T-helper 2 cell treated with Interferon-gamma antibody and Interleukin-4, amounts not matched to agents 100 ng/mL and 5 ng/mL, for 36 hours (primary cell): ENCODE results near the gene HSPB1. TPM values are rescaled to one million over a fixed set of nuclear protein-coding genes. Genes with fewer than 3 reads are reported as not detected.
"Not testable (repeated sequence)": the region's sequence is repeated elsewhere in the genome, so short reads cannot be mapped to it uniquely, and the experiment has no call there.

Experiments
- intact Hi-C: fragments of 100-400 bp; cut with micrococcal nuclease; formaldehyde crosslinking; loops from one replicate; pipeline ENCODE4 v1.15.1; 2023
- total RNA-seq: library from RNA; stranded (reverse); gene quantifications from 2 replicates; pipeline ENCODE4 v1.2.3, GENCODE V29; 2022

The HSPB1 gene
- total RNA-seq: 57.9 and 59.2 TPM in 2 replicates

DNA sequence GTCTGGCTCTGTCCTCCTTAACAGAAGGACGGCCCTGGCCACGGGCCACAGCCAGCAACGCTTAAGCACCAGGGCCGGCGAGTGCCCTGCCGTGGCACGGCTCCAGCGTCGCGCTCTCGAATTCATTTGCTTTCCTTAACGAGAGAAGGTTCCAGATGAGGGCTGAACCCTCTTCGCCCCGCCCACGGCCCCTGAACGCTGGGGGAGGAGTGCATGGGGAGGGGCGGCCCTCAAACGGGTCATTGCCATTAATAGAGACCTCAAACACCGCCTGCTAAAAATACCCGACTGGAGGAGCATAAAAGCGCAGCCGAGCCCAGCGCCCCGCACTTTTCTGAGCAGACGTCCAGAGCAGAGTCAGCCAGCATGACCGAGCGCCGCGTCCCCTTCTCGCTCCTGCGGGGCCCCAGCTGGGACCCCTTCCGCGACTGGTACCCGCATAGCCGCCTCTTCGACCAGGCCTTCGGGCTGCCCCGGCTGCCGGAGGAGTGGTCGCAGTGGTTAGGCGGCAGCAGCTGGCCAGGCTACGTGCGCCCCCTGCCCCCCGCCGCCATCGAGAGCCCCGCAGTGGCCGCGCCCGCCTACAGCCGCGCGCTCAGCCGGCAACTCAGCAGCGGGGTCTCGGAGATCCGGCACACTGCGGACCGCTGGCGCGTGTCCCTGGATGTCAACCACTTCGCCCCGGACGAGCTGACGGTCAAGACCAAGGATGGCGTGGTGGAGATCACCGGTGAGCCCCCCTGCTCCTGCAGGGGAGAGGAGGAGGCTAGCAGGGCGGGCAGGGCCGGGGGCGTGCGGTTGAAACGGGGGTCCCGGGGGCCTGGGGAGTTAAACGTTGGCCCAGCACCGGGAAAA, at the start of gene HSPB1:
HSPB1 (plus strand) TSS at position 327 of the 855 bp plus-strand sequence; CDS start at position 367, 40 bp downstream.
- intact Hi-C loops: loop anchor here (1.0 to 10.0 kb wide), 4 partner anchors 11 to 52 kb away; partner anchors contain the start of gene YWHAG

DNA sequence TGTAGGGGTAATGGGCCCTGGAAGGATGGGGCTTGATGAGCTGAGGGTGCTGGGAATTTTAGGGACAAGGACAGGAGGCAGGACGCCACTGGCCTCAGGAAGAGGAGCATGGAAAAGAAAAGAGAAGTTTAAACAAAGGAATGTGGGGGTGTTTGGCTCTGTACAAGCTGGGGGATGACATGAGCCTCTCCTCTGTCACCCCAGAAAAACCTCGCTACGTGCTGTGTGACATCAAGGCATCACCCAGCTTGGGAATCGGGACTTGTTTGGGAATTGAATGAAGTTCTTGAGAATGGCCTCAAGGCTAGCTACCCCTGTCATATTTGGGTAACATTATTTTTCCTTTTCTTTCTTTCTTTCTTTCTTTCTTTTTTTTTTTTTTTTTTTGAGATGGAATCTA, 47.7 kb upstream of the HSPB1 start:
- intact Hi-C loops: no loop called here

DNA sequence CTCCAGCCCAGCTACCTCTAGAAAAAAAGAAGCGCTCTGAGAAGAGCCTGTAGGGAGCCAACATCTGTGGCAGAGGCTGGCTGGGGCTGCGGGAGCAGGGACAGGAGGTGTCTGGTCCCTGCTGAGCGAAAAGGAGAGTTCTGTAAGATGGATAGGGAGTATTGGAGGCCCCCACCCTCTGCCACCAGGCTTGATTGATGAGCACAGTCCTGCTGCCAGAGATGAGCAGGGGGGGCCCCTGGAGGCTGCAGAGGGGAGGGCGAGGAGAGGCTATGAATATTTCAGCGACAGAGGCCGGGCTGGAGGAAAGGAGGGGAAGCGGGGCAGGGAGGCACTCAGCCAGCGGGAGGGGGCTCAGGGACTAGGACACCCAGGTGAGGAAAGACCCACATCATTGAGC, 44.5 kb upstream of the HSPB1 start:
- intact Hi-C loops: no loop called here

DNA sequence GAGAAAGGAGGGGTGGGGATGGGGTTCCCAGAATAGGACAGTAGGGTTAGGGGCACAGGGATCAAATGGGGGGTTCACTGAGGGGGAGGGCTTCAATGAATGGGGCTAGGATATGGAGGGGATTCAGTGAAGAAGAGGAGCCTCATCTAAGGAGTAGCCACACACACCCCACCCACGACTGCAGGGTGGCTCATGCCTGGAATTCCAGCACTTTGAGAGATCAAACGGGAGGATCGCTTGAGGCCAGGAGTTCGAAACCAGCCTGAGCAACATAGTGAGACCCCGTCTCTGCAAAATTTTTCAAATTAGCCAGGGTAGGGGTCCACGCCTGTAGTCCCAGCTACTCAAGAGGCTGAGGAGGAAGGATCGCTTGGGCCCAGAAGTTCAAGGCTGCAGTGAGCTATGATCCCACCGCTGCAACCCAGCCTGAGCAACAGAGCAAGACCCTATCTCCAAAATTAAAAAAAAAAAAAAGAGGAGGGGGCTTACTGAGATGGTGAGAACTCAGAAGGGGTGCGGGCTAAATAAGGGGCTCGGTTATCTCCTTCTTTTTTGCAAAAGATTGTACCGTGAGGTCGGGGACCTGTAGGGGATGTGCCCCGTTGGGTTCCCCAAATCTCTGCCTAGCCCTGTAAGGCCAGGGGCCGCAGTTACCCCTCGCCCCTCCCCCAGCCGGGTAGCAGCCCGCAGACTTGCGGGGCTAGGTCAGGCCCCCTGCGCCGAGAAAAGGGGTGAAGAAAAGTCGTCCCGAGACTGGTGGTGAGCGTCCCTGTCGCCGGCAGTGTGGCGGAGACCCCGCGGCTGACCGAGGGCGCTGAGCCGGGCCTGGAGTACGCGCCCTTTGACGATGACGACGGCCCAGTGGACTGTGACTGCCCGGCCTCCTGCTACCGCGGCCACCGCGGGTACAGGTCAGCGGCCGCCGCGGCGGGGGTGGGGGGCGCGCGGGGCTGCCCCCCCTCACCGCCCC, 43.1 kb upstream of the HSPB1 start:
- intact Hi-C loops: loop anchor here (1.0 kb wide), 2 partner anchors 24 to 81 kb away; no protein-coding TSS in a partner anchor

DNA sequence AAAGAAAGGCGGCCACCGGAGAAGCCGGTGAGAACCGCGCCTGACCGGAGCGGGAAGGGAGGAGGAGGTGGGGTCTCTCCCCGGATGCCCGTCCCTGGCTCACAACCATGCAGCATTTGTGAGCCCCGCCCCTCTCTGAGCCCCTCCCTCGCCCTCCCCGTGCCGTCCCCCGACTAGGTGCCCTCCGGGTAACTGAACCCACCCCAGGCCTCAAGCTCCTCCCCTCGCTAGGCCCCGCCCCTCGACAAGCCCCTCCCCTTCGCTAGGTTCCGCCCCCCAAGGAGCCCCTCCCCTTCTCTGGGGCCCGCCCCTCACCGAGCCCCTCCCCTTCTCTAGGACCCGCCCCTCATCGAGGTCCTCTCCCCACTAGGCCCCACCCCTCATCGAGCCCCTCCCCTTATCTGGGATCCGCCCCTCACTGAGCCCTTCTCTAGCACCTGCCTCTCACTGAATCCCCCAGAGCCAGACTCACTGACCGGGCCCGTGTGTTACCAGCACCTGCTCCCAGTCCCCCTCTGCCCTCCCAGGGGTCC, 42.2 kb upstream of the HSPB1 start:
- intact Hi-C loops: loop anchor here (1.0 kb wide), 2 partner anchors 25 to 82 kb away; no protein-coding TSS in a partner anchor

DNA sequence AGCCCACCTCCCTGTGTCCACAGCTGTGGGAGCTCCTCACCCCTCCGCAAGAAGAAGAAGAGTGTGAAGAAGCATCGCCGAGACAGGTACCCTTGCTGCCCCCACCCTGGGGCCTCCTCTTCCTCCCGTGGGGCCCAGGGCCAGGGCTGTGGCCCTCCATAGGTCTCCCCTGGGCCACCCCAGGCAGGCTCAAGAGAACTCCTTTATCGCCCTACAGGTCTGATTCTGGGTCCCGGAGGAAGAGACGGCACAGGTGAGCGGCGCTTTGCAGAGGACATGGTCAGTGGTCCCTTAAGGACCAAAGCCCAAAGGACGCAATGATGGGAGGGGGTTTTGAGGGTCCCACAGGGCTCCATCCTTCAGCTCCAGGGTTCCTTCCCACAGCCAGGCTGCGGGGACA, 41.1 kb upstream of the HSPB1 start:
- intact Hi-C loops: no loop called here

DNA sequence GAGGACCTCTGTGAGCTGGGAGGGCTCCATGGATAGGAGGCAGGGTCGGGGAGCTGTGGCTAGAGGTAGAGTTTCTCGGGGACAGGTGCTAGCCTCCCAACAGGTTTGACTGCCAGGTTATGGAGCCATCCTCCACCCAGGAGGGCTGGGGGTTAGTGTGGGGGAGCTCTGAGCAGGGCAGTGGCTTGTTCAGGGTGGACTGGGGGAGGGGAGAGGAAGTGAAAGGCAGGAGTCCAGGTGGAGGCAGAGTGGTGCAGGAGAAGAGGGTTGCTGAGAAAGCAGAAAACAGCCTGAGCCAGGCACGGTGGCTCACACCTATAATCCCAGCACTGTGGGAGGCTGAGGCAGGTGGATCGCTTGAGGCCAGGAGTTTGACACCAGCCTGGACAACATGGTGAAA, 40.5 kb upstream of the HSPB1 start:
- intact Hi-C loops: loop anchor here (2.0 kb wide), 1 partner anchor 53 kb away; no protein-coding TSS in a partner anchor

DNA sequence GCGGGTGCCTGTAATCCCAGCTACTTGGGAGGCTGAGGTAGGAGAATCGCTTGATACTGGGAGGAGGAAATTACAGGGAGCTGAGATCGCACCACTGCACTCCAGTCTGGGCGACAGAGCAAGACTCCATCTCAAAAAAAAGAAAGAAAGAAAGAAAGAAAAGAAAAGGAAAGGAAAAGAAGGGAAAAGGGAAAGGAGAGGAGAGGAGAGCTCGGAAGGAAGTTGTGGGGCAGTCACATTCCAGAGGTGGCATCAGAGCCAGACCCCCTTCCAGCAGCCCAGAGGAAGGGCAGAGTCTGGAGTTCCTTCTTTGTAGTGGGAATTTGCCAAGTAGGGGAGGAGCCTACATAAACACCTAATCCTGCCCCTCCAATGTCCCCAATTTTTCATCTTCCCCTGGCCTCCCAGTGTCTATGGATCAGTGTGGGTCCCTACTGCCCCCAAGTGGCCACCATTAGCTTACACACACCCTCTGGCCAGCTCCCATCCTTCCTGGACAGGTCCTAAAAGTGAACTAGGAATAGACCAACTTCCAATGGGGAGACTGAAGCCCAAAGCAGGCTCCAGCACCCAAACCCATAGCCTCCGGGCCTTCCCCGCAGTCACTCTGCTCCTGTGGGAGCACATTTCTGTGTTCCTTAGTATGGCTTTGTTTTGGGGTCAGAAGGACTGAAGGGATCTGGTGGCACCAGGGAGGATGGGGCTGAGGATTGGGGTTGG, 39.6 kb upstream of the HSPB1 start:
- intact Hi-C loops: loop anchor here (2.0 kb wide), 1 partner anchor 52 kb away; no protein-coding TSS in a partner anchor

DNA sequence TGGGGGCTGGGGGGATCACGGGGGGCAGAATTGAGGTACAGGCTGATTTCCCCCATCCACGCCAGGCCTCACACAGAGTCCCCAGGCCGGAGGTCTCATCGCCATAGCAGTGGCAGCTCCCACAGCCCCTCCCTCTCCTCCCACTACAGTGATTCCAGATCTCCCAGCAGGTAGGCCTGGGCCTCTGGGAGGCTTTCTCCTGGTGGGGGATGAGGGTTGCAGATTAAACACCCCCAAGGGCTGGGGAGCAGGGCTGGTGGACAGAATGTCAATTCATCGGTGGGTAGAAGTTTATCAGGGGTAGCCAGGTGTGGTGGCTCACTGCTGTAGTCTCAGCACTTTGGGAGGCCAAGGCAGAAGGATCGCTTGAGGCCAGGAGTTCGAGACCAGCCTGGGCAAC, 37.2 kb upstream of the HSPB1 start:
- intact Hi-C loops: no loop called here

DNA sequence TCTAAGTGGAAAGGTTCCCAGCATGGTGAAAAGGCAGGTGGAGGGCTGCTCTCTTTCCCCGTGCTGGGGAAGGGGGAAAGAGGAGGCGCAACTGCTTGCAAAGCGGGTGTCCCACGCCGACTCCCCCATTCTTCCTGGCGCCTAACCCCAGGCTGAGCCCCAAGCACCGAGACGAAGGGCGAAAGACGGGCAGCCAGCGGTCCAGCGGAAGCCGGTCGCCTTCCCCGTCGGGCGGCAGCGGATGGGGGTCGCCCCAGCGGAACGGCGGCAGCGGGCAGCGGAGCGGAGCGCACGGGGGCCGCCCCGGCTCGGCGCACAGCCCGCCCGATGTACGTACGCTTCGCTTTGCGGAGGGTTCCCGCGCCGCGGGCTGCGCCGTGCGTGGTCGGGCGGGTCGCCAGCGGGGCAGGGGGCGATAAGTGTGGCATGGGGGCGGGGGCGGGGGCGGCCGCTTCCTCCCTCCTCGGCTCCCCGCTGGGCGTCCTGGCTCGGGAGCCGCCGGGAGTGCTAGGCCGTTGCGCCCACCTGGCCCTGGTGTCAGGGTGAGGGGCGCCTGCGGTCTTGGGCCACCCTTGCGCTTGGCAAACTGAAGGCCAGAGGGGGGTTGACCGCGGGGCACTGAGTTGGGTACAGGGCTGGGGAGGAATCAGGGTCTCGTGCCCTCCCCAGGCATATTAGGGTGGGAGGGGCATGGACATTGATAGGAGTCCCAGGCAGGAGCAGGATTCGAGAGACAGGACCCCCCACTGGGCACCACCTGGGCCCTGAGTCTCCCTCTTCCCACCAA, 35.2 kb upstream of the HSPB1 start:
- intact Hi-C loops: no loop called here

DNA sequence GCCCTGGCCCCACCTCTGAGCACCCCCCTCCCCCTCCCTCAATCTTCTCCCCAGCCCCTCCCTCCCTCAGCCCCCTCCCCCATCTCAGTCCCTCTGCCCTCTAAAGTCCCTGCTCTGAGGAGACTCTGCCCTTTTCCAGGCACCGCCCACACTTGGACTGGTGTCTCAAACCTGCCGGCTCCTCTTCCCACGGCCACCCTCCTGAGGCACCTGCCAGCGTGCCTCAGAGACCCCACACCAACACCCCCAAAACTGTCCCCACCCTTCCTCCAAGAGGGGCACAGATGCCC, 34.6 kb upstream of the HSPB1 start:
- intact Hi-C loops: no loop called here

DNA sequence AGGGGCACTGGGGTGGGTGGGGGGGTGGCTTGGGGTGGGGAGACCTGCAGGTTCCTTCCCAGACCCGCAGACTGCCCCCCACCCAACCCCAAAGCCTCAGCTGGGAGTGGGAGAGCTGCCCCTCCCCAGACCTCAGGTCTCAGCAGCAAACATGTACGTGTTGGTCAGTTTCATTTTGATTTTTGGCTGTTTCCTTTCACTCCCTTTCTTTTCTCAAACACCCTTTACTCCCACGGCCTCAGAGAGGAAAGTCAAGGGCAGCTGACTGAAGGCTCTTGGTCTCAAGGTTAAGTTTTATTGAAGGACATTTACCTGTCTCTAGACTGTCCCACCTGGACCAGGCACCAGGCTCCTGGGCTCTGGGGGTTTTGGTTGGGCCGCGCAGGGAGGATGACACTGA, 34.1 kb upstream of the HSPB1 start:
- intact Hi-C loops: no loop called here

DNA sequence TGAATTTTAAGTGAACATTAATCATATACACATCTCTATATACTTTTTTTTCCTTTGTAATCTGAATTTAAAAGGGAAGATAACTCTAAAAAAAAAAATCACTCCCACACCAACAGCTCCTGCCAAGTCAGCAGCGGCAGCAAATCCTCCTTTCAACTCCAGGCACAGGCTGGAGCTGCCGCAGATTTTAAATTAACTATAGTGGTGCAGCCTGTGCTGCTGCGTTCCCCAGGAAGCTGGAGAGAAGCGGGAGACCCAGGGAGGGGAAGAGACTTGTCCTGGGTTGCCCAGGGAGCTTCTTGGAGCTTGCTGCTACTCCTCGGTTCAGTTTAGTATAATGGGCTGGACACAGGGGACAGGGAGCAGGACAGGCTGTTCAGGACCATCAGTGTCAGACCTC, 32.6 kb upstream of the HSPB1 start:
- intact Hi-C loops: no loop called here

DNA sequence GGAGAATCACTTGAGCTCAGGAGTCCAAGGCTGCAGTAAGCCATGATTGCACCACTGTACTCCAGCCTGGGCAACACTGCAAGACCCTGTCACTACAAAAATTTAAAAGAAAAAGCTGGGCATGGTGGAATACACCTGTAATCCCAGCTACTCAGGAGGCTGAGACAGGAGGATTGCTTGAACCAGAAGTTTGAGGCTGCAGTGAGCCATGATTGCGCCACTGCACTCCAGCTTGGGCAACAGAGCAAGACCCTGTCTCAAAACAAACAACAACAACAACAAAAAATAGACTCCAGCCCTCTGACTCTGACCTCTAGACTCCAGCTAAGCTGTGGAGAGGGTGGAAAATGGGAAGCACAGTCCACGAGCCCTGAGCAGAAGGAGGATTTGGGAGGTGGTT, 31.1 kb upstream of the HSPB1 start:
- intact Hi-C loops: not testable (repeated sequence)

DNA sequence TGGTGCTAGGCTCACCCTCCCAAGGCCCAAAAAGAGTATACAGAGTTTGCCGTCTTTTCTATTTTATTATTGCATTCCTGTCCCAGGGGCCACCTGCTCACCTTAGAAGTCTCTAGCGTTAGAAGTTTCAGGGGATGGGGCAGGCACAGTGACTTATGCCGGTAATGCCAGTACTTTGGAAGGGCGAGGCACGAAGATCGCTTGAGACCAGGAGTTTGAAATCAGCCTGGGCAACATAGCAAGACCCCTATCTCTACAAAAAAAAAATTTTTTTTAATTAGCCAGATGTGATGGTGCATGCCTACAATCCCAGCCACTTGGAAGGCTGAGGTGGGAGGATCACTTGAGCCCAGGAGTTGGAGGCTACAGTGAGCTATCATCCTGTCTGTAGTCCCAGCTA, 30.3 kb upstream of the HSPB1 start:
- intact Hi-C loops: no loop called here

DNA sequence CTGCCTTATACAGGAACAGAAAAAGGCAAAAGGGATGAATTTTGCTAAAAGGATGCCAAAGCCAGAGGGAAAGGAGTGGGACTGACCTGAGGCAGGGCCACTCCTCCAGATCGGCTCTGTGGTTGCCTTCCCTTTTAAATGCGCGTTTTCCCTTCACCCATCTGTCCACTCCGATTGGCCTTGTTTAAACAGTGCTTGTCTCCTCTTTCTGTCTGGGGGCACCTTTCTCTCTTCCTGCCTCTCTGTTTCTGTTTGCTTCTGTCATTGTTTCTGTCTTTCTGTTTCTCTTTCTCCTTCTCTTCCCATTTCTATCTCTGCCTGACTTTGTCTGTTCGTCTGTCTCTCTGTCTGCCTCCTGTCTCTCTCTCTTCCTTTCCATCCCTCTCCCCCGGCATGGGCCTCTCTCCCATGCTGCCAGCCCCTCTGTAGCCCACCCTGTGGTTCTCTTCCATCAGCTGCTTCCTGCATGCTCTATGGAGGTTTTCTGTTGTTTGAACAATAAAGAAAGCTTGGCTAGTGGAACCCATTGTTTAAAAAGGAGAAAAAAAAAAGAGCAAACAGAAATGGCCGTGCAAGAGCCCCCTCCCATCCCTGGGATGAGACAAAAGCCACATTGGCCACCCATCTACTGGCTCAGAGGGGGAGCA, 29.5 kb upstream of the HSPB1 start:
- intact Hi-C loops: no loop called here

DNA sequence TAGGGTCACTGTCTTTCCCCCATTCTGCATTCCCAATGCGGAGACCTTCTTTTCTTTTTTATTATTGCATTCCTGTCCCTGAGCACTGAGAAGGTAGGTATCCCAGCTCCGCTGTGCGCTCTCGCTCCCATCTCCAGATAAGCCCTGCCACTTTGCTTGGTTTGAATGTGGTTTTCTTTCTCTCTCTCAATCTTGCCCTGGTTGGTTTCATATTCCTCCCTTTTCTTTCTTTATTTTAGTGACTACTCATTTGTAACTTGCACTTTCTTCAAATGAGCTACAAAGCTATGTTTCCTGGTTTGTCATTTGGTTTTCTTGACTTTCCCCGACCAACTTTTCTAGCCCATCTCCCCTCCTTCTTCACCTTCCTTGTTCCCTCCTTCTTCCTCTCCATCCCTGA, 29.0 kb upstream of the HSPB1 start:
- intact Hi-C loops: no loop called here

DNA sequence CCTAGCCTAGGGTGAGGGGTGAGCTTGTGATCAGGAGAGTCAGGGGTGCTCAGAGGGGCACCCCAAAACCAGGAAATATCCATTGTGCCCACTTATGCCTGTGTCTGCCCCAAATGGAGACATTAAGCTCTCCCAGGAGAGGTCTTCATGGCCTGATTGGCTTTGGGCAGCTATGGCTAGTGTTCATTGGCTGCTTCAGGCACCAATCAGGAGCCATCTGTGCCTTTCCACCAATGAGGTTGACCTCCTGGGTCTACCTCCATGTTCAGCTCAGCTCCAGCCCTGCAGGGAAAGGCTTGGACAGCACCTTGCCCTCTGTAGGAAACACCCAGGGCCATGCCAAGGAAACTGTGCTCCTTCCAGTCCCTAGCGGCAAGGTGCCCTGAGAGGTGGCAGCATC, 23.9 kb upstream of the HSPB1 start:
- intact Hi-C loops: no loop called here

DNA sequence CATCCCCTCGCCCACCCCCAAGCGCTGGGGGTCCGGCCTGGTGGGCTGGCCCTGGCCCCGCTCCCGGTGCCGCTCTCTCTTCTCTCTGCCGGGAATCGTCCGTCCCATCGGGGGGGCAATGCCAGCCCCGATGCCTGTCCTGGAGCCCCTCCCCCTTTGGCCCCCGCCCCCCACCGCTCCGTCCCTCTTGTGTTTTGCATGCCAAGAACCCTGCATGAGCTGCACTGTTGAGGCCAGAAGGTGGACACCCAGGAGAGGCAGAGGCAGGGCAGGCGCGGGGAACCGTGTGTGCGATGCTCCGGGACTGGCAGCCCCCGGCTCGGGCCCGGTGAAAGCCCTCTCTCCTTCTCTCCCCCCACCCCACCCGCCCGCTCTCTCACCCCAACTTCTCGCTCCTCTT, 22.1 kb upstream of the HSPB1 start:
- intact Hi-C loops: no loop called here
